A673 (cell line): ENCODE data around the gene CBFA2T3. TPM values are rescaled to one million over a fixed set of nuclear protein-coding genes. Genes with fewer than 3 reads are reported as not detected.

Source experiments
- BruUV-seq: library from RNA; stranded (reverse); fragments of 400-500 nt; replicated peaks from 2 replicates; lab custom pipeline; 2021; lab: Mats Ljungman, UMichigan
- CTCF ChIA-PET: fragments of 300-600 bp; sonication (Branson Sonifier 250); formaldehyde crosslinking; loops from one replicate; lab custom pipeline; 2022; ENCODE audit warnings: antibody characterized with exemption; lab: Charles Lee
- POLR2A ChIA-PET: fragments of 300-600 bp; sonication (Branson Sonifier 250); formaldehyde crosslinking; loops from one replicate; lab custom pipeline; 2022; ENCODE audit warnings: antibody characterized with exemption; ENCODE audit not compliant: low non-redundant PET; lab: Charles Lee
- DNase-seq: peaks from one replicate; pipeline ENCODE4 v3.0.0-alpha.2; 2015; ENCODE audit warnings: low spot score
- H3K27ac ChIP-seq: fragments of 200-600 bp; sonication (generic); 2 replicates; pipeline ENCODE4 v1.5.1; 2016; ENCODE audit warnings: mixed run types, low read depth, mild to moderate bottlenecking, mixed read lengths, antibody characterized with exemption, low read length; ENCODE audit not compliant: poor library complexity, severe bottlenecking
- H3K27me3 ChIP-seq: fragments of 200-600 bp; sonication (generic); replicated peaks from 2 replicates; pipeline ENCODE4 v1.6.1; 2017; ENCODE audit warnings: mixed run types, low read depth, mild to moderate bottlenecking, mixed read lengths, antibody characterized with exemption, low read length; ENCODE audit not compliant: insufficient read depth, poor library complexity
- H3K36me3 ChIP-seq: fragments of 200-600 bp; sonication (generic); 2 replicates; pipeline ENCODE4 v1.6.1; 2016; ENCODE audit warnings: mixed run types, mild to moderate bottlenecking, mixed read lengths, antibody characterized with exemption, low read length; ENCODE audit not compliant: insufficient read depth, poor library complexity, severe bottlenecking
- H3K4me1 ChIP-seq: fragments of 200-600 bp; sonication (generic); 2 replicates; pipeline ENCODE4 v1.6.1; 2017; ENCODE audit warnings: mixed run types, mild to moderate bottlenecking, mixed read lengths, antibody characterized with exemption, low read length; ENCODE audit not compliant: insufficient read depth, poor library complexity, severe bottlenecking
- H3K4me3 ChIP-seq: fragments of 200-600 bp; sonication (generic); 2 replicates; pipeline ENCODE4 v1.5.1; 2016; ENCODE audit warnings: low read depth, mixed run types, mild to moderate bottlenecking, mixed read lengths, low read length; ENCODE audit not compliant: poor library complexity, severe bottlenecking
- H3K9me3 ChIP-seq: fragments of 200-600 bp; sonication (generic); 2 replicates; pipeline ENCODE4 v1.6.1; 2016; ENCODE audit warnings: mixed run types, low read depth, mild to moderate bottlenecking, mixed read lengths, antibody characterized with exemption, low read length; ENCODE audit not compliant: poor library complexity, severe bottlenecking
- CTCF ChIP-seq: fragments of 300-800, 200-600 bp; sonication (generic); conservative IDR thresholded peaks from 2 replicates; pipeline ENCODE4 v1.5.1; 2017; ENCODE audit warnings: low read depth, mild to moderate bottlenecking, antibody characterized with exemption, low read length, moderate library complexity, mixed read lengths
- EZH2 ChIP-seq: fragments of 200-600 bp; sonication (generic); IDR thresholded peaks from 2 replicates; pipeline ENCODE4 v1.6.1; 2017; ENCODE audit warnings: borderline replicate concordance, low read depth, mild to moderate bottlenecking, mixed read lengths, antibody characterized with exemption, low read length; ENCODE audit not compliant: poor library complexity, severe bottlenecking
- intact Hi-C: fragments of 100-400 bp; cut with micrococcal nuclease; formaldehyde crosslinking; loops from one replicate; pipeline ENCODE4 v1.10.0; 2022; ENCODE audit not compliant: unreplicated experiment
- total RNA-seq: library from RNA; stranded (reverse); gene quantifications from 2 replicates; pipeline ENCODE4 v1.2.3, GENCODE V29; 2021

The CBFA2T3 gene
- total RNA-seq, 1 experiment from 2014 or later = 1.7 TPM

- Histone ChIP-seq H3K27me3 (no peaks in the 10 kb centered on the region), H3K9me3 (no peaks in the 10 kb centered on the region), H3K27ac (no peak overlapping the region), H3K4me3 (no peak overlapping the region), H3K36me3 (no peaks in the 10 kb centered on the region), H3K4me1 (peaks cover 8% of the 10 kb centered on the region)
- ChIA-PET POLR2A (no interaction called here), CTCF (no interaction called here)
- intact Hi-C loops = no loop called here
- BruUV-seq = no TSS peak
- no peak for TF ChIP-seq EZH2
- TF ChIP-seq CTCF = no peak
- no peak for DNase-seq
Observed at GRCh38 chr16:88912556-88912955, 64.5 kb downstream of the CBFA2T3 start.

- CTCF ChIA-PET = no interaction called here
- TF ChIP-seq CTCF = no peak
- TF ChIP-seq EZH2 = no peak
- H3K4me3 ChIP-seq = no peak overlapping the region
- peaks cover 8% of the 10 kb centered on the region for H3K4me1 ChIP-seq
- no peaks in the 10 kb centered on the region for H3K27me3 ChIP-seq
- intact Hi-C loops = no loop called here
- no peak overlapping the region for H3K27ac ChIP-seq
- no peaks in the 10 kb centered on the region for H3K9me3 ChIP-seq
- POLR2A ChIA-PET = no interaction called here
- DNase-seq = no peak
- no peaks in the 10 kb centered on the region for H3K36me3 ChIP-seq
- BruUV-seq = no TSS peak
Observed at GRCh38 chr16:88911946-88912310, 65.1 kb downstream of the CBFA2T3 start.

- no peaks in the 10 kb centered on the region for H3K27me3 ChIP-seq
- no peaks in the 10 kb centered on the region for H3K9me3 ChIP-seq
- peaks cover 8% of the 10 kb centered on the region for H3K4me1 ChIP-seq
- TF ChIP-seq CTCF = no peak
- no peak for TF ChIP-seq EZH2
- H3K4me3 ChIP-seq = no peak overlapping the region
- intact Hi-C loops = no loop called here
- no peak for DNase-seq
- BruUV-seq = no TSS peak
- no peaks in the 10 kb centered on the region for H3K36me3 ChIP-seq
- ChIA-PET CTCF (no interaction called here), POLR2A (no interaction called here)
- H3K27ac ChIP-seq = no peak overlapping the region
Observed at GRCh38 chr16:88911136-88911945, 65.7 kb downstream of the CBFA2T3 start.
